Trophoblast cell (in vitro differentiated cells and primary cell): ENCODE results near the gene ELOVL6.

Source experiments
- DNase-seq, 2 donors: peaks; one replicate each; pipeline ENCODE4 v3.0.0-alpha.2; 2016
- H2AFZ ChIP-seq: 2 replicates; pipeline ENCODE4 v1.6.1; 2013; ENCODE audit warnings: low read length, moderate library complexity, mild to moderate bottlenecking; ENCODE audit not compliant: insufficient read depth, poor library complexity
- H2AK5ac ChIP-seq: 2 replicates; pipeline ENCODE4 v1.6.1; 2013; ENCODE audit warnings: mild to moderate bottlenecking, low read length
- H2BK120ac ChIP-seq: 2 replicates; pipeline ENCODE4 v1.6.1; 2013; ENCODE audit warnings: low read length, mild to moderate bottlenecking, moderate library complexity; ENCODE audit not compliant: insufficient read depth, poor library complexity
- H2BK12ac ChIP-seq: 2 replicates; pipeline ENCODE4 v1.6.1; 2013; ENCODE audit warnings: mild to moderate bottlenecking, low read length, moderate library complexity
- H2BK5ac ChIP-seq: 2 replicates; pipeline ENCODE4 v1.6.1; 2013; ENCODE audit warnings: low read length, low read depth, moderate library complexity, mild to moderate bottlenecking; ENCODE audit not compliant: poor library complexity
- H3K14ac ChIP-seq: 2 replicates; pipeline ENCODE4 v1.6.1; 2013; ENCODE audit warnings: mild to moderate bottlenecking, low read length
- H3K18ac ChIP-seq: 2 replicates; pipeline ENCODE4 v1.6.1; 2013; ENCODE audit warnings: mild to moderate bottlenecking, low read length
- H3K23ac ChIP-seq: 2 replicates; pipeline ENCODE4 v1.6.1; 2013; ENCODE audit warnings: low read length
- H3K27ac ChIP-seq: 2 replicates; pipeline ENCODE4 v1.5.1; 2013; ENCODE audit warnings: low read depth, mild to moderate bottlenecking, inconsistent platforms, low read length, moderate library complexity
- H3K27me3 ChIP-seq: 2 replicates; pipeline ENCODE4 v1.6.1; 2013; ENCODE audit warnings: inconsistent platforms, mild to moderate bottlenecking, low read length, moderate library complexity; ENCODE audit not compliant: insufficient read depth
- H3K36me3 ChIP-seq, 2 experiments: 1 replicate in 1 of 2; 2 replicates in 1 of 2; pipeline ENCODE4 v1.6.1; 2013; ENCODE audit warnings: low read length in 2 of 2, mild to moderate bottlenecking in 2 of 2, moderate library complexity in 1 of 2; ENCODE audit not compliant: insufficient read depth in 2 of 2, control insufficient read depth in 1 of 2
- H3K4ac ChIP-seq: 2 replicates; pipeline ENCODE4 v1.6.1; 2013; ENCODE audit warnings: low read depth, mild to moderate bottlenecking, low read length, moderate library complexity
- H3K4me1 ChIP-seq, 2 experiments: 1 replicate in 1 of 2; 2 replicates in 1 of 2; pipeline ENCODE4 v1.6.1; 2013; ENCODE audit warnings: low read length in 2 of 2, mild to moderate bottlenecking in 2 of 2, moderate library complexity in 1 of 2; ENCODE audit not compliant: insufficient read depth in 2 of 2, control insufficient read depth in 1 of 2
- H3K4me2 ChIP-seq: 2 replicates; pipeline ENCODE4 v1.6.1; 2013; ENCODE audit warnings: inconsistent platforms, mild to moderate bottlenecking, low read length, moderate library complexity
- H3K4me3 ChIP-seq: 2 replicates; pipeline ENCODE4 v1.5.1; 2013; ENCODE audit warnings: mild to moderate bottlenecking, low read depth, low read length, inconsistent platforms
- H3K79me1 ChIP-seq: one replicate; pipeline ENCODE4 v1.6.1; 2013; ENCODE audit warnings: low read length
- H3K79me2 ChIP-seq: 2 replicates; pipeline ENCODE4 v1.6.1; 2013; ENCODE audit warnings: low read length, mild to moderate bottlenecking; ENCODE audit not compliant: control insufficient read depth, insufficient read depth, poor library complexity
- H3K9ac ChIP-seq: 2 replicates; pipeline ENCODE4 v1.6.1; 2013; ENCODE audit warnings: mild to moderate bottlenecking, low read length
- H3K9me3 ChIP-seq: 2 replicates; pipeline ENCODE4 v1.6.1; 2013; ENCODE audit warnings: low read depth, mild to moderate bottlenecking, control low read depth, inconsistent platforms, low read length; ENCODE audit not compliant: insufficient read depth
- H4K12ac ChIP-seq: 2 replicates; pipeline ENCODE4 v1.6.1; 2013; ENCODE audit warnings: low read depth, mild to moderate bottlenecking, low read length, moderate library complexity
- H4K8ac ChIP-seq: 2 replicates; pipeline ENCODE4 v1.6.1; 2013; ENCODE audit warnings: low read depth, mild to moderate bottlenecking, low read length, moderate library complexity
- H4K91ac ChIP-seq: one replicate; pipeline ENCODE4 v1.6.1; 2013; ENCODE audit warnings: low read depth, mild to moderate bottlenecking, low read length, moderate library complexity
- WGBS: extraction: QIAGEN DNeasy Blood & Tissue Kit; methylation state at CpG from one replicate; pipeline ENCODE4 v1.1.7; 2013; ENCODE audit warnings: missing lambda C conversion rate; ENCODE audit not compliant: insufficient read length, insufficient coverage; ENCODE audit errors: extremely low coverage; 5-methylcytosine and 5-hydroxymethylcytosine counted together

The ELOVL6 gene

DNA sequence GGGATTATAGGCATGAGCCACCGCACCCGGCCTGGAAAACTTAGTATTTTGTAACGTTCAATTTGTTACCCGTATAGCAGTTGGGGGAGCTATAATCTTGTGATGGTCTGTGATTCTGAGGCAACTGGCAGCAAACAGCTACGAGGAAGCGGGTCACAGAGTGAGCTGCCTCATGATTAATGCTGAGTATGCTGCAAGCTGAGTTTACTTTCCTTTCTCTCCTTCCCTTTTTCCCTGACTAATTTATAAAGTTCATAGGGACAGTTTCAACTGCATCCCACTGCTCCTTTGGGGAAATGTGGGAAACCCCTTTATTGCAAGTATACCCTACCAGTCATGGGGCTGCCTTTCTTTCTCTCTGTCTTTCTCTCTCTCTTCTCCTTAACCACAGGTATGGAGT lies 17.7 kb upstream of the ELOVL6 start:
- Histone ChIP-seq H3K79me2 (no peaks in the 10 kb centered on the region), H3K4ac (no peak overlapping the region), H3K4me3 (no peak overlapping the region), H2AFZ (no peak overlapping the region), H4K12ac (no peak overlapping the region), H3K9ac (no peak overlapping the region), H4K91ac (no peak overlapping the region), H3K4me1 (peaks cover 0 to 2% of the 10 kb centered on the region in 2 experiments), H2BK12ac (no peak overlapping the region), H3K79me1 (no peaks in the 10 kb centered on the region), H4K8ac (no peak overlapping the region), H3K14ac (no peak overlapping the region), H3K18ac (no peak overlapping the region), H2BK120ac (no peak overlapping the region), H3K9me3 (peaks cover 2% of the 10 kb centered on the region), H3K27me3 (no peaks in the 10 kb centered on the region), H2AK5ac (no peak overlapping the region), H3K36me3 (peaks cover 0 to 2% of the 10 kb centered on the region in 2 experiments), H3K23ac (no peak overlapping the region), H2BK5ac (no peak overlapping the region), H3K4me2 (no peak overlapping the region), H3K27ac (no peak overlapping the region)
- WGBS: no CpG with 5 or more reads among the region's 6 CpGs
- no peak for DNase-seq

DNA sequence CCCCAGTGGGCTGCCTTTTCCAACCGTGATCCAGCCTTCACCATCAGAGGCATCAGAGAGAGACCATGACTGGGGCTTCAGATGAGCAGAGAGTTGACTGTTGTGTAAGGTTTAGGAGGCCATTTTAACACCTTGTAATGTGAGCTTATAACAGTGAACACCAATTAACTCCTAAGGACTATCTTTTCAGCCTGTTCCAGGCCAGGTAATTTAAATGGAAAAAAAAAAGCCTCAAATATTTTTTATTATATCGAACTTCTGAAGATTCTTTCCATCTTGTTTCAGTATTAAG lies 13.3 kb upstream of the ELOVL6 start:
- no CpG with 5 or more reads among the region's 2 CpGs for WGBS

DNA sequence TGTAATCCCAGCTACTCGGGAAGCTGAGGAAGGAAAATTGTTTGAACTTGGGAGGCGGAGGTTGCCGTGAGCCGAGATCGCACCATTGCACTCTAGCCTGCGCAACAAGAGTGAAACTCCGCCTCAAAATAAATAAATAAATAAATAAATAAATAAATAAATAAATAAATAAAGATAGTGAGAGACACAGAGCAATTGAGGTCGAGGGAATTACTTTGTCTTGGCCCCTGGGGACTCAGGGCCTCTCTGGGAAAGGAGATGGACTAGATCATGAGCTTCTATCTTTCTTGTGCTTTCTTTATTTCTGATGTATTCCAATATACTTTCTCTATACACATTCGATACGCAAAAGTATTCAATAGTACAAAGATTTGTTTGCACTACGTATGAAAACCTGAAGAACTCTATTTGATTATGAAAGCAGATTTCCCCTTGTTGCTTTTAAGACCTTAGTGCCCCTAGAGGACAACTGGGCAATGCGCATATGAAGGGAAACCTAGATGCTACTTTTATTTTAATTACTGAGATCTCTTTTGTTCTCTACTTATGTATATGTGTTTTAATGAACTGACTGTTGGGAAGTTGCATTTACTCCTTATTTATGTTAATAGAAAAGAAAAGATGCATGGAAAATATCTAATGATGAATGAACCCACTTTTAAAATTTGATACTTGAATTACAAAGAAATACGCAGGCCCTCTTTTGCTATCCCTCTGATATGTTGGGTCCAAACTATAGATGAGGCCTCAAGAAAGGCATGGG lies 12.8 kb upstream of the ELOVL6 start:
- Histone ChIP-seq H2BK120ac (no peak overlapping the region), H3K4ac (no peak overlapping the region), H2AK5ac (no peak overlapping the region), H3K9ac (no peak overlapping the region), H4K8ac (no peak overlapping the region), H4K91ac (no peak overlapping the region), H3K79me1 (no peaks in the 10 kb centered on the region), H3K9me3 (no peaks in the 10 kb centered on the region), H3K4me3 (no peak overlapping the region), H3K4me1 (peaks cover 0 to 2% of the 10 kb centered on the region in 2 experiments), H3K27me3 (no peaks in the 10 kb centered on the region), H3K23ac (no peak overlapping the region), H2BK5ac (no peak overlapping the region), H3K14ac (no peak overlapping the region), H3K79me2 (no peaks in the 10 kb centered on the region), H2AFZ (no peak overlapping the region), H4K12ac (no peak overlapping the region), H3K36me3 (no peaks in the 10 kb centered on the region), H3K4me2 (no peak overlapping the region), H3K18ac (no peak overlapping the region), H3K27ac (no peak overlapping the region), H2BK12ac (peak overlapping the region; percentile 84)
- no CpG with 5 or more reads among the region's 13 CpGs for WGBS
- DNase-seq: peak; percentile 17 to 62

More for the DNA sequence above, 13.3 kb upstream of the ELOVL6 start:
- Histone ChIP-seq H3K18ac (no peak overlapping the region), H3K36me3 (no peaks in the 10 kb centered on the region), H3K79me1 (no peaks in the 10 kb centered on the region), H2AK5ac (no peak overlapping the region), H3K4me2 (no peak overlapping the region), H2BK5ac (no peak overlapping the region), H3K14ac (no peak overlapping the region), H4K12ac (no peak overlapping the region), H2AFZ (no peak overlapping the region), H4K91ac (no peak overlapping the region), H3K79me2 (no peaks in the 10 kb centered on the region), H3K27me3 (no peaks in the 10 kb centered on the region), H3K9me3 (no peaks in the 10 kb centered on the region), H3K23ac (no peak overlapping the region), H2BK12ac (peak overlapping the region; percentile 84), H4K8ac (no peak overlapping the region), H3K27ac (no peak overlapping the region), H3K4ac (no peak overlapping the region), H3K9ac (no peak overlapping the region), H2BK120ac (no peak overlapping the region), H3K4me3 (no peak overlapping the region), H3K4me1 (peaks cover 0 to 2% of the 10 kb centered on the region in 2 experiments)
- DNase-seq: no peak

DNA sequence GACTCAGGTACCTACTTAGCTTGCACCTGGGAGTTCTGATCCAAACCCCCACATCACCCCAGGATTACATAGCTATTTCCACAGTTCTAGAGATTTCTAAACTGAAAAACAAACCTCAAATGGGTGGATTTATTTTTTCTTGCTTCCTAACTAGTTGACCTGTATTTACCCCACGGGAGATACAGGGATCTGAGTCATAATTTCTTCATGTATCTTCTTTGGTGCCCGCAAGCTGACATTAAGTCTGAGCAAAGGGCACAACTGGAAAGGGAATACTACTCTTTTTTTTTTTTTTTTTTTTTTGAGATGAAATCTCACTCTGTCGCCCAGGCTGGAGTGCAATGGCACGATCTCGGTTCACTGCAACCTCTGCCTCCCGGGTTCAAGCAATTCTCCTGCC lies 10.0 kb upstream of the ELOVL6 start:
- no CpG with 5 or more reads among the region's 6 CpGs for WGBS
- H3K18ac ChIP-seq: no peak overlapping the region
- no peaks in the 10 kb centered on the region for H3K79me1 ChIP-seq

More for the DNA sequence above, 10.0 kb upstream of the ELOVL6 start:
- H3K36me3 ChIP-seq: no peaks in the 10 kb centered on the region
- no peak overlapping the region for H2AK5ac ChIP-seq
- no peak overlapping the region for H3K4me2 ChIP-seq
- no peaks in the 10 kb centered on the region for H3K27me3 ChIP-seq
- no peak overlapping the region for H2BK12ac ChIP-seq
- H4K12ac ChIP-seq: no peak overlapping the region
- H3K9me3 ChIP-seq: no peaks in the 10 kb centered on the region
- no peak overlapping the region for H3K9ac ChIP-seq
- no peak overlapping the region for H2BK5ac ChIP-seq
- H2BK120ac ChIP-seq: no peak overlapping the region
- H3K14ac ChIP-seq: no peak overlapping the region
- H3K79me2 ChIP-seq: no peaks in the 10 kb centered on the region
- H3K27ac ChIP-seq: no peak overlapping the region
- no peak overlapping the region for H3K4me3 ChIP-seq
- H2AFZ ChIP-seq: no peak overlapping the region
- H4K91ac ChIP-seq: no peak overlapping the region
- no peak overlapping the region for H3K4ac ChIP-seq
- peak in 1 of 2 donors; percentile 22 for DNase-seq
- no peak overlapping the region for H3K23ac ChIP-seq
- H4K8ac ChIP-seq: no peak overlapping the region
- peaks cover 0 to 2% of the 10 kb centered on the region in 2 experiments for H3K4me1 ChIP-seq
